GM23338 (cell line): ENCODE measurements around the gene PTPA.

ENCODE experiments used
- CREB1 ChIP-seq: fragments of 250-450 bp; sonication (Bioruptor Pico); IDR thresholded peaks from 2 replicates; pipeline ENCODE4 v1.5.0; 2020; ENCODE audit warnings: low read depth, mild to moderate bottlenecking, moderate library complexity
- EZH2 ChIP-seq: fragments of 200-600 bp; sonication (generic); IDR thresholded peaks from one replicate; pipeline ENCODE4 v1.8.0; 2017; ENCODE audit warnings: antibody characterized with exemption, mild to moderate bottlenecking, low read depth; ENCODE audit not compliant: unreplicated experiment
- EZH2phosphoT487 ChIP-seq: fragments of 200-600 bp; sonication (generic); IDR thresholded peaks from one replicate; pipeline ENCODE4 v1.8.1; 2018; ENCODE audit warnings: antibody characterized with exemption; ENCODE audit not compliant: unreplicated experiment
- JUNB ChIP-seq: IDR thresholded peaks from one replicate; pipeline ENCODE4 v1.6.1; 2016; ENCODE audit warnings: antibody characterized with exemption; ENCODE audit not compliant: unreplicated experiment
- NANOG ChIP-seq: IDR thresholded peaks from 2 replicates; pipeline ENCODE4 v1.6.1; 2016; ENCODE audit warnings: antibody characterized with exemption, borderline replicate concordance
- POLR2AphosphoS5 ChIP-seq: IDR thresholded peaks from 2 replicates; pipeline ENCODE4 v1.6.1; 2016; ENCODE audit warnings: antibody characterized with exemption, low read depth
- TF ChIP-seq, protein P1 (sequence below), 2 experiments: fragments of 200-600 bp in 1 of 2; sonication (generic) in 1 of 2; conservative IDR thresholded peaks; 2 replicates each; pipeline versions ENCODE4 v1.5.1 to v1.6.1; 2016 to 2017; ENCODE audit warnings: antibody characterized with exemption in 2 of 2, low read depth in 2 of 2, mild to moderate bottlenecking in 2 of 2, moderate library complexity in 1 of 2
- TF ChIP-seq, protein P2 (sequence below): IDR thresholded peaks from one replicate; pipeline ENCODE4 v1.6.1; 2018; ENCODE audit warnings: antibody characterized with exemption; ENCODE audit not compliant: unreplicated experiment
- TF ChIP-seq, protein P3 (sequence below): IDR thresholded peaks from 2 replicates; pipeline ENCODE4 v1.6.1; 2016; ENCODE audit warnings: antibody characterized with exemption

DNA sequence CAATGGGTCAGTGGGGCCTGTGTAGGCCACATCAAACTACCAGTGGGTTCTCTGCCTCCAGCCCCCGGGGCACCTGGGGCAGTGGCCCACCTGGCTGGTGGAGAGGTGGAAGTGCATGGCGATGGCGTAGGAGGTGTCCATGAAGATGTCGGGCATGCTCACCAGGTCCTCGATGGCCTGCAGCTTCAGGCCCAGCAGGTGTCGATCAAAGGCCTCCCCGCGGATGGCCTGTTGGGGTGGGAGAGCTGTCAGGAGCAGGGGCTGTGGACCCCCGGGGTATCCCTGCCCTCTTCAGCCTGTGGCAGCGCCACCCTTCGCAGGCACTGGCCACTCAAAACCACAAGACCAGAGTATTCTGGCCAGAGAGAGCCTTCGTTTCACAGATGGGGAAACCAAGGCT lies 15.3 kb upstream of the PTPA start:
- no peak for TF ChIP-seq CREB1 (CRISPR knock-in tag)
- TF ChIP-seq, protein P1, sequence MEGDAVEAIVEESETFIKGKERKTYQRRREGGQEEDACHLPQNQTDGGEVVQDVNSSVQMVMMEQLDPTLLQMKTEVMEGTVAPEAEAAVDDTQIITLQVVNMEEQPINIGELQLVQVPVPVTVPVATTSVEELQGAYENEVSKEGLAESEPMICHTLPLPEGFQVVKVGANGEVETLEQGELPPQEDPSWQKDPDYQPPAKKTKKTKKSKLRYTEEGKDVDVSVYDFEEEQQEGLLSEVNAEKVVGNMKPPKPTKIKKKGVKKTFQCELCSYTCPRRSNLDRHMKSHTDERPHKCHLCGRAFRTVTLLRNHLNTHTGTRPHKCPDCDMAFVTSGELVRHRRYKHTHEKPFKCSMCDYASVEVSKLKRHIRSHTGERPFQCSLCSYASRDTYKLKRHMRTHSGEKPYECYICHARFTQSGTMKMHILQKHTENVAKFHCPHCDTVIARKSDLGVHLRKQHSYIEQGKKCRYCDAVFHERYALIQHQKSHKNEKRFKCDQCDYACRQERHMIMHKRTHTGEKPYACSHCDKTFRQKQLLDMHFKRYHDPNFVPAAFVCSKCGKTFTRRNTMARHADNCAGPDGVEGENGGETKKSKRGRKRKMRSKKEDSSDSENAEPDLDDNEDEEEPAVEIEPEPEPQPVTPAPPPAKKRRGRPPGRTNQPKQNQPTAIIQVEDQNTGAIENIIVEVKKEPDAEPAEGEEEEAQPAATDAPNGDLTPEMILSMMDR (conservative IDR thresholded peaks at IDR 0.05; ENCODE audit: low read depth in 2 of 2) = no peak
- no peak for TF ChIP-seq POLR2AphosphoS5
- TF ChIP-seq, protein P2, sequence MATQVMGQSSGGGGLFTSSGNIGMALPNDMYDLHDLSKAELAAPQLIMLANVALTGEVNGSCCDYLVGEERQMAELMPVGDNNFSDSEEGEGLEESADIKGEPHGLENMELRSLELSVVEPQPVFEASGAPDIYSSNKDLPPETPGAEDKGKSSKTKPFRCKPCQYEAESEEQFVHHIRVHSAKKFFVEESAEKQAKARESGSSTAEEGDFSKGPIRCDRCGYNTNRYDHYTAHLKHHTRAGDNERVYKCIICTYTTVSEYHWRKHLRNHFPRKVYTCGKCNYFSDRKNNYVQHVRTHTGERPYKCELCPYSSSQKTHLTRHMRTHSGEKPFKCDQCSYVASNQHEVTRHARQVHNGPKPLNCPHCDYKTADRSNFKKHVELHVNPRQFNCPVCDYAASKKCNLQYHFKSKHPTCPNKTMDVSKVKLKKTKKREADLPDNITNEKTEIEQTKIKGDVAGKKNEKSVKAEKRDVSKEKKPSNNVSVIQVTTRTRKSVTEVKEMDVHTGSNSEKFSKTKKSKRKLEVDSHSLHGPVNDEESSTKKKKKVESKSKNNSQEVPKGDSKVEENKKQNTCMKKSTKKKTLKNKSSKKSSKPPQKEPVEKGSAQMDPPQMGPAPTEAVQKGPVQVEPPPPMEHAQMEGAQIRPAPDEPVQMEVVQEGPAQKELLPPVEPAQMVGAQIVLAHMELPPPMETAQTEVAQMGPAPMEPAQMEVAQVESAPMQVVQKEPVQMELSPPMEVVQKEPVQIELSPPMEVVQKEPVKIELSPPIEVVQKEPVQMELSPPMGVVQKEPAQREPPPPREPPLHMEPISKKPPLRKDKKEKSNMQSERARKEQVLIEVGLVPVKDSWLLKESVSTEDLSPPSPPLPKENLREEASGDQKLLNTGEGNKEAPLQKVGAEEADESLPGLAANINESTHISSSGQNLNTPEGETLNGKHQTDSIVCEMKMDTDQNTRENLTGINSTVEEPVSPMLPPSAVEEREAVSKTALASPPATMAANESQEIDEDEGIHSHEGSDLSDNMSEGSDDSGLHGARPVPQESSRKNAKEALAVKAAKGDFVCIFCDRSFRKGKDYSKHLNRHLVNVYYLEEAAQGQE = no peak
- no peak for TF ChIP-seq EZH2
- no peak for TF ChIP-seq EZH2phosphoT487
- TF ChIP-seq NANOG = no peak
- no peak for TF ChIP-seq JUNB
- TF ChIP-seq, protein P3, sequence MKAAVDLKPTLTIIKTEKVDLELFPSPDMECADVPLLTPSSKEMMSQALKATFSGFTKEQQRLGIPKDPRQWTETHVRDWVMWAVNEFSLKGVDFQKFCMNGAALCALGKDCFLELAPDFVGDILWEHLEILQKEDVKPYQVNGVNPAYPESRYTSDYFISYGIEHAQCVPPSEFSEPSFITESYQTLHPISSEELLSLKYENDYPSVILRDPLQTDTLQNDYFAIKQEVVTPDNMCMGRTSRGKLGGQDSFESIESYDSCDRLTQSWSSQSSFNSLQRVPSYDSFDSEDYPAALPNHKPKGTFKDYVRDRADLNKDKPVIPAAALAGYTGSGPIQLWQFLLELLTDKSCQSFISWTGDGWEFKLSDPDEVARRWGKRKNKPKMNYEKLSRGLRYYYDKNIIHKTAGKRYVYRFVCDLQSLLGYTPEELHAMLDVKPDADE = no peak
